ENCODE data around the gene FEV. TPM values are rescaled to one million over a fixed set of nuclear protein-coding genes. Genes with fewer than 3 reads are reported as not detected.

Gene FEV
- total and polyA plus RNA-seq, 2 experiments from 2014 or later: not detected

DNA sequence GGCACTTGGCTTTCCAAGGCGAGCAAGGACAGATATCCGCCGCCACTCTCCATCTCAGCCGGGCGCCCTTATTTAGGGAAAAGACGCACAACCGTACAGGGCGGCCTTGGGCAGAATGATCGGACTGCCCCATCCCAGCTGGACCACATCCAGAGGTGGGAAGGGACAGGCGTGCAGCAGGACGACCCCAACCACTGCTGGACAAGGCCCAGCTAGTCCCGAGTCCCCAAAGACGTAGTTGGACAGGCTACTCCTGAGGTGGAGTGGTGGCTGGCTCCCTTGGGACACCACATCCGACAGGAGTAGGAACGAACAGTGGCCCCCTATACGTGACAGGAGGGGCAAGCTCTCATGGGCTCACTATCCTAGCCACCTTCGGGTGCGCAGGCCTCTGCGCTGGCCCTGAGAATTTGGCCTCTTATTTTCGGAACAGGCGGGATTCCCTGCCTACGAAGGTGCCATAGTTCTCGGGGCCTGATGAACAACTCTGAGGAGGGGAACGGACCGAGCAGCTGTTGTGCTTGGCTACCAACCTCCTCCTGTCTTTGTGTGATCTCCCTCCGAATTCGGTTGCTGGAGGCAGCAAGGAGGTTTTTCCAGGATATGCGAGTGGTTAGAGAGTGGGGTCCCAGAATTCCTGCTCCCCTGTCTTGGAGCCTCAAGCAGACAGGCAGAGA, 2.3 kb downstream of the FEV start:
- no peak overlapping the region for H3K4me3 ChIP-seq
- TF ChIP-seq, protein P1, sequence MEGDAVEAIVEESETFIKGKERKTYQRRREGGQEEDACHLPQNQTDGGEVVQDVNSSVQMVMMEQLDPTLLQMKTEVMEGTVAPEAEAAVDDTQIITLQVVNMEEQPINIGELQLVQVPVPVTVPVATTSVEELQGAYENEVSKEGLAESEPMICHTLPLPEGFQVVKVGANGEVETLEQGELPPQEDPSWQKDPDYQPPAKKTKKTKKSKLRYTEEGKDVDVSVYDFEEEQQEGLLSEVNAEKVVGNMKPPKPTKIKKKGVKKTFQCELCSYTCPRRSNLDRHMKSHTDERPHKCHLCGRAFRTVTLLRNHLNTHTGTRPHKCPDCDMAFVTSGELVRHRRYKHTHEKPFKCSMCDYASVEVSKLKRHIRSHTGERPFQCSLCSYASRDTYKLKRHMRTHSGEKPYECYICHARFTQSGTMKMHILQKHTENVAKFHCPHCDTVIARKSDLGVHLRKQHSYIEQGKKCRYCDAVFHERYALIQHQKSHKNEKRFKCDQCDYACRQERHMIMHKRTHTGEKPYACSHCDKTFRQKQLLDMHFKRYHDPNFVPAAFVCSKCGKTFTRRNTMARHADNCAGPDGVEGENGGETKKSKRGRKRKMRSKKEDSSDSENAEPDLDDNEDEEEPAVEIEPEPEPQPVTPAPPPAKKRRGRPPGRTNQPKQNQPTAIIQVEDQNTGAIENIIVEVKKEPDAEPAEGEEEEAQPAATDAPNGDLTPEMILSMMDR (IDR thresholded peaks at IDR 0.05; ENCODE audit: low read depth, low read length): no peak
- H3K27ac ChIP-seq: no peak overlapping the region
- no peak for DNase-seq (ENCODE audit: low read depth in 1 of 2, low spot score in 1 of 2)
- no peaks in the 10 kb centered on the region for H3K36me3 ChIP-seq
- peaks cover 5% of the 10 kb centered on the region for H3K4me1 ChIP-seq (ENCODE audit: low read depth)
- peaks cover 100% of the 10 kb centered on the region for H3K27me3 ChIP-seq
- no peaks in the 10 kb centered on the region for H3K9me3 ChIP-seq (ENCODE audit: low read depth)

DNA sequence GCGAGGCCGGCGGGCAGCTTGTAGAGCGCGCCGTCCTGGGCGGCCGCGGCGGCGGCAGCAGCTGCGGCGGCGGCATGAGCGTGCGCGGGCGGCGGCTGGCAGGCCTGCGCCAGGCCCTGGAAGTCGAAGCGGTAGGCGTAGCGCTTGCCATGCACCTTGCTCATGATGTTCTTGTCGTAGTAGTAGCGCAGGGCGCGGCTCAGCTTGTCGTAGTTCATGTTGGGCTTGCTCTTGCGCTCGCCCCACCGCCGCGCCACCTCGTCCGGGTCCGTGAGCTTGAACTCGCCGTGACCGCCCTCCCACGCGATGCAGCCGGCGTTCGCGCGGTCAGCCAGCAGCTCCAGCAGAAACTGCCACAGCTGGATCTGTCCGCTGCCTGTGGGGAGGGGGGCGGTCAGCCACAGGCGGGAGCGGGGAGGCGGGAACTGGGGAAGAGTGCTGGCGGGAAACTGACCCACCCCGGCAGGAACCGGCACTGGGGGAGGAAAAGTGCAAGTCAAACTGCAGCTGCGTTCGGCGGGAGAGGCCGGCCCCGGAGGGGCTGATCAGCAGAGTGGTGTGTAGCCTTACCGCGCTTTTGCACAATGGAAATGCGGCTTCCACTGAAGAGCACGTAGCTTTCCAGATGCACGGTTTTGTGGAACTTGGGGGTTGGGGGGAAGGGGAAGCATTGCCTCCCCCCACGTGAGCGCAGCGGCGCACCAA, 3.0 kb downstream of the FEV start:
- H3K27me3 ChIP-seq: peaks cover 100% of the 10 kb centered on the region
- no peaks in the 10 kb centered on the region for H3K36me3 ChIP-seq
- peak overlapping the region; percentile 13 for H3K4me3 ChIP-seq
- TF ChIP-seq, protein P1 (IDR thresholded peaks at IDR 0.05; ENCODE audit: low read depth, low read length): no peak
- H3K27ac ChIP-seq: no peak overlapping the region
- peaks cover 5% of the 10 kb centered on the region for H3K4me1 ChIP-seq (ENCODE audit: low read depth)
- H3K9me3 ChIP-seq (ENCODE audit: low read depth): no peaks in the 10 kb centered on the region
- DNase-seq (ENCODE audit: low read depth in 1 of 2, low spot score in 1 of 2): peak; percentile 45 to 62

DNA sequence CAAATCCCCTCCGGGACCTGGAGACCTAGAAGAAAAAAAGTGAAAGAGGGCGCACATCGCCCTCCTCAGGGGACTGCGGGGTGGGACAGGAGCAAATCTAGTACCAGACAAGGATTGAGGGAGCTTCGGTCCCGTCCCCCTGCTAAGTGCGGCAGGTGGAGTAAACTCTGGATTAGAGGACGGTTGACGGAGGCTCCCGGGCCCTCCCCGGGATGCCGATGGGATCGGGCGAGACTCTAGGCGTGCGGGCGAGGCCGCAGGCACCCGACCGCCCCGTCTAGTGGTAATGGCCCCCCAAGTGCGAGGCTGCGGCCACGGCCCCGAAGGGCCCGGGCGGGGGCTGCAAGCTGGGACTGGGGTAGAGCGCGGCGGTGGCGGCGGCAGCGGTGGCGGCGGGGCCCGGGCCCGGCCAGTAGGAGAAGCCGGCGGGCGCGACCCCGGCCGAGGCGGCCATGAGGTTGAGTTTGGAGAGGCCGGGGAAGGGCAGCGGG, 3.5 kb downstream of the FEV start:
- Histone ChIP-seq H3K27me3 (peaks cover 100% of the 10 kb centered on the region), H3K4me3 (peak overlapping the region; percentile 13), H3K9me3 (ENCODE audit: low read depth) (no peaks in the 10 kb centered on the region), H3K4me1 (ENCODE audit: low read depth) (peaks cover 5% of the 10 kb centered on the region), H3K36me3 (no peaks in the 10 kb centered on the region), H3K27ac (no peak overlapping the region)
- TF ChIP-seq, protein P1 (IDR thresholded peaks at IDR 0.05; ENCODE audit: low read depth, low read length): no peak
- DNase-seq (ENCODE audit: low read depth in 1 of 2, low spot score in 1 of 2): no peak

DNA sequence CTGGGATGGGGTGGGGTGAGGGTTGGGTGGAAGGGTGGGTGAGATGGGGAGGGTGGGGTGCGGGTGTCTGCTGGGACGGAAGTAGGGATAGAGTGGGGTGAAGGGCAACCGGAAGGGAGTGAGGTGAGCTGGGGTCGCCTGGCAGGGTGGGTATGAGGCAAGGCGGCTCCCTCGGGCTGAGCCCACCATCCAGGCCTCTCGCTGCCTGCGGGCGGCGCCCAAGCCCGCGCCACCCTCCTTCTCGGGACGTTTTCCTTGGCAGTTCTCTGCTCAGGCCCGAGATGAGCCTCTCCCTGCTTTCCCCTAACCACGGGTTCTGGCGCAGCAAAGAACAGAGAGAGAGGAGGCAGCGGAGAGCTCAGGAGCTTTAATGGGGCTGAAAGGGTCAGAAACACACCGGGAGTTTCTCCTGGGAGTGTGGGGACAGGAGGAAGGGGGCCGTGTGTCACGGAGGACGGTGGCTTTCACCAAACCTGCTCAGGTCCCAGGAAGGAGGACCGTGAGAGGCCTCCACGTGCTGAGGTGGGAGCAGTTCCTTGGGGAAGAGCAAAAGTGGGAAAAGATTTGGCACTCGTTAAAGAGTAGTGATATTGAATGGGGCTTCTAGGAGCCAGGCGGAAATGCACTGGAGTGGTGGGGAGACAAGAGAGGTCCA, 4.1 kb downstream of the FEV start:
- DNase-seq (ENCODE audit: low read depth in 1 of 2, low spot score in 1 of 2): no peak
- H3K27ac ChIP-seq: no peak overlapping the region
- no peaks in the 10 kb centered on the region for H3K36me3 ChIP-seq
- peaks cover 100% of the 10 kb centered on the region for H3K27me3 ChIP-seq
- TF ChIP-seq, protein P1 (IDR thresholded peaks at IDR 0.05; ENCODE audit: low read depth, low read length): no peak
- H3K4me1 ChIP-seq (ENCODE audit: low read depth): peaks cover 5% of the 10 kb centered on the region
- H3K4me3 ChIP-seq: no peak overlapping the region
- H3K9me3 ChIP-seq (ENCODE audit: low read depth): no peaks in the 10 kb centered on the region

DNA sequence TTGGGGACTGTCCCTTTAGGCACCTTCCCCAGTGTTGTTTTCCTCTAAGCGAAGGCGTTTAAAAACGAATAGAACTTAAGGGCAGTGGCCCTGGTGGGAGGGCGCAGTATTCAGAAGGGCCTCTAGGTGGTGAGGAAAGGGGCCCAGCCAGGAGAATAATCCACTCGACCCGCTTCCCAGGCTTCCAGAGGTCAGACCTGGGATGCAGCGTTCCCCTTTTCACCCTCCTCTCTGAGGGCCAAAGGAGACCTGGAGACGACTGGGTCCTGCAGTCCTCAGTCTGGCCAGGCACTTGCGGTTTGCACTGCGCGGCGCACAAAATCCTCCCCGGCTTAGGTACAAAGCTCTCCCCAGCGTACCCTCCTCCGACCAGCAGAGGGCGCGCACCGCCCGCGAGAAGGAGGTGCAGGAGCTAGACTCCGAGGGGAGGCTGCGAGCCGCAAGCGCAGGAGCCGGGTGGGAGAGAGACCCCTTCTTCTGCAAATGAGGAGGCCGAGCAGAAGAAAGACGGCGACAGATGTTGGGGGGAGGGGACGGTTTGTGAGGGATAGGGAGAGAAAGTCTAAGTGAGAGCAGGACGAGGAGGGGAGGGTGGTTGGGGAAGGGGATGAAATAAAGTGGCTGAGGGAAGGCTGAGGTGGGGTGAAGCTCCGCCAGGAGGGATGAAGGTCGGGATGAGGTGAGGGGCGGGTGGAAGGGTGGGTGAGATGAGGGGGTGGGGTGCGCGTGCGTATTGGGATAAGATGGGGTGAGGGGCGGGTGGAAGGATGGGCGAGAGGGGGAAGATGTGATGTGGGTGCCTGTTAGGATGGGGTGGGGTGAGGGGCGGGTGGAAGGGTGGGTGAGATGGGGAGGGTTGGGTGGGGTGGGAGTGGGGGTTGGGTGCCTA, 4.9 kb downstream of the FEV start:
- TF ChIP-seq, protein P1 (IDR thresholded peaks at IDR 0.05; ENCODE audit: low read depth, low read length): peak; percentile 97
- no peak overlapping the region for H3K27ac ChIP-seq
- no peaks in the 10 kb centered on the region for H3K36me3 ChIP-seq
- no peak overlapping the region for H3K4me3 ChIP-seq
- H3K27me3 ChIP-seq: peaks cover 100% of the 10 kb centered on the region
- DNase-seq (ENCODE audit: low read depth in 1 of 2, low spot score in 1 of 2): peak; percentile 87 to 89
- peaks cover 4% of the 10 kb centered on the region for H3K4me1 ChIP-seq (ENCODE audit: low read depth)
- H3K9me3 ChIP-seq (ENCODE audit: low read depth): no peaks in the 10 kb centered on the region

Measured in cardiac muscle cell (in vitro differentiated cells and primary cell).